PC-3 (cell line): ENCODE results near the gene MSI1. TPM values are rescaled to one million over a fixed set of nuclear protein-coding genes. Genes with fewer than 3 reads are reported as not detected.

Experiments
- ATAC-seq: fragments of 200-7000 bp; cut with Tn5 transposase; 2 replicates; pipeline ENCODE4 v1.9.1; 2020; ENCODE audit warnings: mild to moderate bottlenecking, moderate library complexity
- Bru-seq: library from RNA; stranded (reverse); fragments of 400-500 nt; gene quantifications from one replicate; lab custom pipeline; 2021; lab: Mats Ljungman, UMichigan
- BruChase-seq, 2 experiments: library from RNA; stranded (reverse); fragments of 400-500 nt; gene quantifications; one replicate each; lab custom pipeline; 2021; lab: Mats Ljungman, UMichigan
- BruUV-seq: library from RNA; stranded (reverse); fragments of 400-500 nt; replicated peaks from 2 replicates; lab custom pipeline; 2021; lab: Mats Ljungman, UMichigan
- CTCF ChIA-PET: fragments of 300-600 bp; sonication (Branson Sonifier 250); formaldehyde crosslinking; loops from one replicate; lab custom pipeline; 2022; ENCODE audit warnings: antibody characterized with exemption; lab: Charles Lee
- POLR2A ChIA-PET: fragments of 300-600 bp; sonication (Branson Sonifier 250); formaldehyde crosslinking; loops from one replicate; lab custom pipeline; 2022; ENCODE audit warnings: antibody characterized with exemption; ENCODE audit not compliant: unreplicated experiment; lab: Charles Lee
- DNase-seq: peaks from one replicate; pipeline ENCODE4 v3.0.0-alpha.2; 2015
- H2AFZ ChIP-seq: fragments of 300-600 bp; sonication (generic); 2 replicates; pipeline ENCODE4 v1.6.0; 2016; ENCODE audit warnings: antibody characterized with exemption, low read length
- H3F3A ChIP-seq: fragments of 300-600 bp; sonication (generic); one replicate; pipeline ENCODE4 v1.6.0; 2017; ENCODE audit warnings: antibody characterized with exemption, low read length, control low read depth, mild to moderate bottlenecking; ENCODE audit not compliant: unreplicated experiment
- H3K27ac ChIP-seq: fragments of 300-600 bp; sonication (generic); 2 replicates; pipeline ENCODE4 v1.5.1; 2016; ENCODE audit warnings: mild to moderate bottlenecking, low read length
- H3K27me3 ChIP-seq: fragments of 300-600 bp; sonication (generic); 2 replicates; pipeline ENCODE4 v1.6.1; 2016; ENCODE audit warnings: low read length, mixed read lengths
- H3K36me3 ChIP-seq: fragments of 300-600 bp; sonication (generic); 2 replicates; pipeline ENCODE4 v1.6.1; 2016; ENCODE audit warnings: low read depth, mixed run types, low read length, mixed read lengths
- H3K4me1 ChIP-seq: fragments of 300-600 bp; sonication (generic); 2 replicates; pipeline ENCODE4 v1.5.1; 2016; ENCODE audit warnings: low read length; ENCODE audit not compliant: insufficient read depth
- H3K4me2 ChIP-seq: fragments of 300-600 bp; sonication (generic); 2 replicates; pipeline ENCODE4 v1.6.0; 2016; ENCODE audit warnings: low read length
- H3K4me3 ChIP-seq: fragments of 300-600 bp; sonication (generic); 2 replicates; pipeline ENCODE4 v1.5.1; 2016; ENCODE audit warnings: mild to moderate bottlenecking, low read length, mixed read lengths
- H3K79me2 ChIP-seq: fragments of 300-600 bp; sonication (generic); 2 replicates; pipeline ENCODE4 v1.6.1; 2017; ENCODE audit warnings: low read length, mixed read lengths
- H3K9ac ChIP-seq: fragments of 300-600 bp; sonication (generic); 2 replicates; pipeline ENCODE4 v1.6.0; 2016; ENCODE audit warnings: mild to moderate bottlenecking, low read length
- H3K9me2 ChIP-seq: fragments of 300-600 bp; sonication (generic); replicated peaks from 2 replicates; pipeline ENCODE4 v1.6.1; 2016; ENCODE audit warnings: mixed run types, low read length, mixed read lengths
- H3K9me3 ChIP-seq: fragments of 300-600 bp; sonication (generic); 2 replicates; pipeline ENCODE4 v1.6.1; 2016; ENCODE audit warnings: low read length, mixed read lengths
- H4K20me1 ChIP-seq: fragments of 300-600 bp; sonication (generic); 2 replicates; pipeline ENCODE4 v1.6.1; 2016; ENCODE audit warnings: low read length, mixed read lengths
- EZH2 ChIP-seq: fragments of 300-600 bp; sonication (generic); IDR thresholded peaks from one replicate; pipeline ENCODE4 v1.6.1; 2017; ENCODE audit warnings: antibody characterized with exemption, mild to moderate bottlenecking, low read length; ENCODE audit not compliant: unreplicated experiment
- EZH2phosphoT487 ChIP-seq: fragments of 300-600 bp; sonication (generic); IDR thresholded peaks from 2 replicates; pipeline ENCODE4 v1.6.1; 2018; ENCODE audit warnings: mild to moderate bottlenecking, antibody characterized with exemption, low read length, borderline replicate concordance
- intact Hi-C: fragments of 100-400 bp; cut with micrococcal nuclease; formaldehyde crosslinking; loops from 2 replicates; pipeline ENCODE4 v1.9.0; 2023
- long read RNA-seq: library from polyadenylated mRNA; unstranded; transcript quantifications from one replicate; pipeline ENCODE4 v2.0.0, GENCODE V29; 2021; ENCODE audit not compliant: unreplicated experiment
- total RNA-seq: library from RNA; depleted of rRNA; stranded (reverse); fragments of >200 nt; gene quantifications from 2 replicates; pipeline ENCODE4 v1.2.3, GENCODE V29; 2014; rRNA removed
- TF ChIP-seq, protein P1 (sequence below): fragments of 300-600 bp; sonication (generic); conservative IDR thresholded peaks from 2 replicates; pipeline ENCODE4 v1.5.1; 2017; ENCODE audit warnings: antibody characterized with exemption, low read depth, mild to moderate bottlenecking, low read length

The MSI1 gene
- 0.12 TPM in 1 of 2 replicates, not detected in the other for total RNA-seq
- Bru-seq, nascent RNA: percentile 6 among the genes with signal in this experiment
- percentile 7 among the genes with signal in this experiment for BruChase-seq, experiment 1, labeled RNA remaining after a 6-hour chase
- BruChase-seq, experiment 2, labeled RNA remaining after a 2-hour chase: percentile 7 among the genes with signal in this experiment
- long read RNA-seq: 0 reads

DNA sequence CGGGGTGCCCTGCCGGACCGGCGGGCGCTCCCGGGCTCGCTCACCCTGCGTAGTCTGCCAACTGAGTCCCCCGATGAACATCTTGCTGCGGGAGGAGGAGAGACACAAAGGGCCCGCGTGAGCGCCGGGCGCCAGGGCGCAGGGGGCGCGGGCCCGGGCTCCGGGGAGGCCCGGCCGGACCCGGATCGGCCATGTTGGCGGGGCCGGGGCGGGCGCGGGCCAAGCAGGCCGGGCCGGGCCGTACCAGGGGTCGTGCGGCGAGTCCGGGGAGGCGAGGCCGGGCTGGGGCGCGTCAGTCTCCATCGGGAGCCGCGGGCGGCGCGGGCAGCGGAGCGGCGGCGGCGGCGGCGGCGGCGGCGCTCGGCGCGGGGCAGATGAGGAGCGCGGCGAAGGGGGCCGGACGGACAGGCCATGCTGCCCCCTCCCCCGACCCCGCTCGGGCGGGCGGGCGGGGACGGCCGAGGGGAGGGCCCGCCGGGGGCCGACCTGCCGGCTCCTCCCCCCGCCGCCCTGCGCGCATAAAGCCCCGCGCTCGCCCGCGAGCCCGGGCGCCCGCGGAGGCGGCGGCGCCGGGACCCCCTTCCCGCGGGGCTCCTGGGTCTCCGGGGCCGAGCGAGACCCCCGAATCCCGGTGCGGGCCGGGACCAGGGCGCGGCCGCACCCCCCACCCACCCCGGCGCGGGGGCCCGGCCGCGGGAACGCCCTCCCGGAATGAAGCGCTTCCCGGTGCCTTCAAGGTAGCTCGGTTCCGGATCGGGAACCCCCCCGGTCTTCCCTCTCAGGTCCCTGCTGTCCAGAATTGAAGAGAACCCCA lies at the start of gene MSI1:
Gene MSI1 (minus strand): TSS at position 376 of the 814 bp plus-strand sequence. CDS start 73 bp downstream, at position 303.
- Histone ChIP-seq H2AFZ (no peak within 1 kb of the TSS), H3K4me3 (no peak within 1 kb of the TSS), H3F3A (no peaks in the 10 kb centered on the region), H3K9me2 (no peaks in the 10 kb centered on the region), H3K9me3 (no peaks in the 10 kb centered on the region), H3K27ac (no peak within 1 kb of the TSS), H4K20me1 (no peaks in the 10 kb centered on the region), H3K4me2 (peak within 1 kb of the TSS; percentile 48; the same call in 1 of the 2 replicates), H3K79me2 (no peaks in the 10 kb centered on the region), H3K36me3 (no peaks in the 10 kb centered on the region), H3K27me3 (peaks cover 50% of the 10 kb centered on the region), H3K9ac (no peak within 1 kb of the TSS), H3K4me1 (no peaks in the 10 kb centered on the region)
- ATAC-seq (0 out of 2 replicates have a peak, but pooled peaks have one; percentile 16), DNase-seq (no peak)
- TF ChIP-seq EZH2phosphoT487 (no peak; the same call in 1 of the 2 replicates), EZH2 (no peak)
- TF ChIP-seq, protein P1, sequence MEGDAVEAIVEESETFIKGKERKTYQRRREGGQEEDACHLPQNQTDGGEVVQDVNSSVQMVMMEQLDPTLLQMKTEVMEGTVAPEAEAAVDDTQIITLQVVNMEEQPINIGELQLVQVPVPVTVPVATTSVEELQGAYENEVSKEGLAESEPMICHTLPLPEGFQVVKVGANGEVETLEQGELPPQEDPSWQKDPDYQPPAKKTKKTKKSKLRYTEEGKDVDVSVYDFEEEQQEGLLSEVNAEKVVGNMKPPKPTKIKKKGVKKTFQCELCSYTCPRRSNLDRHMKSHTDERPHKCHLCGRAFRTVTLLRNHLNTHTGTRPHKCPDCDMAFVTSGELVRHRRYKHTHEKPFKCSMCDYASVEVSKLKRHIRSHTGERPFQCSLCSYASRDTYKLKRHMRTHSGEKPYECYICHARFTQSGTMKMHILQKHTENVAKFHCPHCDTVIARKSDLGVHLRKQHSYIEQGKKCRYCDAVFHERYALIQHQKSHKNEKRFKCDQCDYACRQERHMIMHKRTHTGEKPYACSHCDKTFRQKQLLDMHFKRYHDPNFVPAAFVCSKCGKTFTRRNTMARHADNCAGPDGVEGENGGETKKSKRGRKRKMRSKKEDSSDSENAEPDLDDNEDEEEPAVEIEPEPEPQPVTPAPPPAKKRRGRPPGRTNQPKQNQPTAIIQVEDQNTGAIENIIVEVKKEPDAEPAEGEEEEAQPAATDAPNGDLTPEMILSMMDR: no peak
- intact Hi-C loops: no loop called here
- ChIA-PET POLR2A (no interaction called here), CTCF (no interaction called here)
- no TSS peak for BruUV-seq

GRCh38 chr12:120417917-120418580 lies 49.1 kb upstream of the MSI1 start:
- Histone ChIP-seq H3K36me3 (no peaks in the 10 kb centered on the region), H3K9me3 (no peaks in the 10 kb centered on the region), H3K27ac (no peak overlapping the region), H3K4me1 (no peaks in the 10 kb centered on the region), H3K9ac (no peak overlapping the region), H3K27me3 (no peaks in the 10 kb centered on the region), H3K79me2 (no peaks in the 10 kb centered on the region), H3F3A (no peaks in the 10 kb centered on the region), H2AFZ (no peak overlapping the region), H3K9me2 (no peaks in the 10 kb centered on the region), H4K20me1 (no peaks in the 10 kb centered on the region), H3K4me3 (no peak overlapping the region), H3K4me2 (no peak overlapping the region)
- intact Hi-C loops: no loop called here
- no peak for ATAC-seq
- POLR2A ChIA-PET: interaction anchor here (0.7 kb wide), 1 partner anchor 231 kb away, joined by 7 read pairs; no protein-coding TSS in a partner anchor
- no TSS peak for BruUV-seq
- TF ChIP-seq EZH2phosphoT487 (no peak), EZH2 (no peak)
- TF ChIP-seq, protein P1: no peak
- CTCF ChIA-PET: no interaction called here
- DNase-seq: no peak
